ENCODE measurements around the gene TEDDM1. TPM values are rescaled to one million over a fixed set of nuclear protein-coding genes. Genes with fewer than 3 reads are reported as not detected.
A peak's percentile ranks its signal among the peaks of the same experiment; 100 is the strongest.

The TEDDM1 gene
- total RNA-seq, 1 donor from 2014 or later: not detected

- DNase-seq (ENCODE audit: low spot score): no peak
Observed at GRCh38 chr1:182407724-182408123, 7.3 kb upstream of the TEDDM1 start.

- no peak for DNase-seq (ENCODE audit: low spot score)
Observed at GRCh38 chr1:182406012-182406411, 5.5 kb upstream of the TEDDM1 start.

GRCh38 chr1:182405578-182405977 lies 5.1 kb upstream of the TEDDM1 start:
- no peak for DNase-seq (ENCODE audit: low spot score)

- no peak for DNase-seq (ENCODE audit: low spot score)
Observed at GRCh38 chr1:182404781-182405180, 4.3 kb upstream of the TEDDM1 start.

GRCh38 chr1:182397653-182398393 lies 2.6 kb downstream of the TEDDM1 start:
- no peak for DNase-seq (ENCODE audit: low spot score)

GRCh38 chr1:182395906-182396305 lies 4.6 kb downstream of the TEDDM1 start:
- DNase-seq (ENCODE audit: low spot score): no peak

- DNase-seq (ENCODE audit: low spot score): no peak
Observed at GRCh38 chr1:182394055-182394775, 6.3 kb downstream of the TEDDM1 start.

GRCh38 chr1:182392050-182393028 lies 8.1 kb downstream of the TEDDM1 start:
- no peak for DNase-seq (ENCODE audit: low spot score)

- peak; percentile 97 for DNase-seq (ENCODE audit: low spot score)
Observed at GRCh38 chr1:182391362-182392049, 9.0 kb downstream of the TEDDM1 start, which contains the start of gene GLUL. TSS of gene GLUL (minus strand) at chr1:182391790. CDS start at chr1:182388737, 3,053 bp downstream.

- no peak for DNase-seq (ENCODE audit: low spot score)
Observed at GRCh38 chr1:182391028-182391361, 9.5 kb downstream of the TEDDM1 start.

GRCh38 chr1:182389619-182390047 lies 10.8 kb downstream of the TEDDM1 start:
- DNase-seq (ENCODE audit: low spot score): no peak

- DNase-seq (ENCODE audit: low spot score): no peak
Observed at GRCh38 chr1:182388392-182389134, 11.9 kb downstream of the TEDDM1 start.

- DNase-seq (ENCODE audit: low spot score): no peak
Observed at GRCh38 chr1:182387566-182387965, 12.9 kb downstream of the TEDDM1 start.

- DNase-seq (ENCODE audit: low spot score): no peak
Observed at GRCh38 chr1:182386980-182387379, 13.5 kb downstream of the TEDDM1 start.

GRCh38 chr1:182385885-182386853 lies 14.3 kb downstream of the TEDDM1 start:
- no peak for DNase-seq (ENCODE audit: low spot score)

- DNase-seq (ENCODE audit: low spot score): no peak
Observed at GRCh38 chr1:182384387-182384960, 16.0 kb downstream of the TEDDM1 start.

- no peak for DNase-seq (ENCODE audit: low spot score)
Observed at GRCh38 chr1:182383934-182384333, 16.5 kb downstream of the TEDDM1 start.

GRCh38 chr1:182383037-182383661 lies 17.3 kb downstream of the TEDDM1 start:
- no peak for DNase-seq (ENCODE audit: low spot score)
